LNCaP clone FGC (cell line): ENCODE results near the gene TEKT2.

Source experiments
- DNase-seq: peaks from one replicate; pipeline ENCODE4 v3.0.0-alpha.2; 2011; ENCODE audit warnings: low read depth
- H3K4me3 ChIP-seq: 2 replicates; pipeline ENCODE4 v1.5.1; 2011; ENCODE audit warnings: mild to moderate bottlenecking, low read depth, low read length, control low read depth
- CTCF ChIP-seq: IDR thresholded peaks from 2 replicates; pipeline ENCODE4 v1.5.1; 2012; ENCODE audit warnings: mild to moderate bottlenecking; ENCODE audit not compliant: control insufficient read depth, insufficient read depth; ENCODE audit errors: extremely low read depth

Gene TEKT2

GRCh38 chr1:36092166-36092797, 8.4 kb downstream of the TEKT2 start:
- no peak for TF ChIP-seq CTCF
- no peak for DNase-seq
- H3K4me3 ChIP-seq: no peak overlapping the region

GRCh38 chr1:36092798-36093185, 8.9 kb downstream of the TEKT2 start:
- TF ChIP-seq CTCF: no peak
- no peak overlapping the region for H3K4me3 ChIP-seq
- DNase-seq: no peak

- no peak for TF ChIP-seq CTCF
- no peak overlapping the region for H3K4me3 ChIP-seq
- DNase-seq: no peak
Observed at GRCh38 chr1:36093226-36093625, 9.3 kb downstream of the TEKT2 start.

- no peak for DNase-seq
- H3K4me3 ChIP-seq: no peak overlapping the region
- TF ChIP-seq CTCF: no peak
Observed at GRCh38 chr1:36093929-36094328, 10.0 kb downstream of the TEKT2 start.

GRCh38 chr1:36094621-36095061, 10.7 kb downstream of the TEKT2 start:
- no peak overlapping the region for H3K4me3 ChIP-seq
- TF ChIP-seq CTCF: no peak
- DNase-seq: no peak

GRCh38 chr1:36095760-36096405, 12.0 kb downstream of the TEKT2 start:
- no peak for TF ChIP-seq CTCF
- DNase-seq: no peak
- no peak overlapping the region for H3K4me3 ChIP-seq
